ENCODE results near the gene ARMCX6. TPM values are rescaled to one million over a fixed set of nuclear protein-coding genes. Genes with fewer than 3 reads are reported as not detected.
A peak's percentile ranks its signal among the peaks of the same experiment; 100 is the strongest.

Gene ARMCX6
- total and polyA plus RNA-seq, 2 of the 8 experiments (the other 6 are each of a cell fraction or from before 2014, with no cell fraction given) = 24.9 to 40.0 TPM

- no peak for TF ChIP-seq RXRA (IDR thresholded peaks at IDR 0.05; ENCODE audit: insufficient read depth, low read depth, low read length)
- TF ChIP-seq CTCF (IDR thresholded peaks at IDR 0.05; ENCODE audit: control extremely low read depth in 1 of 3, insufficient read depth in 1 of 3, low read depth in 1 of 3, low read length in 3 of 3) = peak; percentile 47 to 50 (median 50)
- TF ChIP-seq GABPA (IDR thresholded peaks at IDR 0.05; ENCODE audit: borderline replicate concordance, insufficient read depth, low read length) = no peak
- TF ChIP-seq POLR2AphosphoS5 (IDR thresholded peaks at IDR 0.05; ENCODE audit: low read depth, low read length) = peak; percentile 61
- no peak for TF ChIP-seq JUN (IDR thresholded peaks at IDR 0.05; ENCODE audit: low read depth, low read length)
- no peak for TF ChIP-seq EGR1 (IDR thresholded peaks at IDR 0.05; ENCODE audit: borderline replicate concordance, low read depth, low read length)
- no peak for TF ChIP-seq SIN3A (conservative IDR thresholded peaks at IDR 0.05 in 1 of 2, IDR thresholded peaks at IDR 0.05 in 1 of 2; ENCODE audit: low read depth in 1 of 2, low read length in 2 of 2)
- peak; percentile 49; the same call in 1 of the 2 replicates for TF ChIP-seq PHF8 (conservative IDR thresholded peaks at IDR 0.05; ENCODE audit: low read depth, low read length)
- TF ChIP-seq TBP (IDR thresholded peaks at IDR 0.05; ENCODE audit: low read depth, low read length) = peak; percentile 64; the same call in 1 of the 2 replicates
- TF ChIP-seq ATF2 (IDR thresholded peaks at IDR 0.05; ENCODE audit: low read length) = no peak
- no peak for TF ChIP-seq CTBP2 (IDR thresholded peaks at IDR 0.05; ENCODE audit: borderline replicate concordance, insufficient read depth, insufficient read length, low read length)
- TF ChIP-seq EZH2 (IDR thresholded peaks at IDR 0.05; ENCODE audit: low read depth, low read length, severe bottlenecking) = no peak
Measured at GRCh38 chrX:101617211-101618191, at the start of gene ARMCX6 (continued).
